ENCODE data around the gene EGFL8. TPM values are rescaled to one million over a fixed set of nuclear protein-coding genes. Genes with fewer than 3 reads are reported as not detected.
A peak's percentile ranks its signal among the peaks of the same experiment; 100 is the strongest.

EGFL8 gene
- total and polyA plus RNA-seq, 4 donors: 1.8 to 8.2 (median 1.9) TPM

DNA sequence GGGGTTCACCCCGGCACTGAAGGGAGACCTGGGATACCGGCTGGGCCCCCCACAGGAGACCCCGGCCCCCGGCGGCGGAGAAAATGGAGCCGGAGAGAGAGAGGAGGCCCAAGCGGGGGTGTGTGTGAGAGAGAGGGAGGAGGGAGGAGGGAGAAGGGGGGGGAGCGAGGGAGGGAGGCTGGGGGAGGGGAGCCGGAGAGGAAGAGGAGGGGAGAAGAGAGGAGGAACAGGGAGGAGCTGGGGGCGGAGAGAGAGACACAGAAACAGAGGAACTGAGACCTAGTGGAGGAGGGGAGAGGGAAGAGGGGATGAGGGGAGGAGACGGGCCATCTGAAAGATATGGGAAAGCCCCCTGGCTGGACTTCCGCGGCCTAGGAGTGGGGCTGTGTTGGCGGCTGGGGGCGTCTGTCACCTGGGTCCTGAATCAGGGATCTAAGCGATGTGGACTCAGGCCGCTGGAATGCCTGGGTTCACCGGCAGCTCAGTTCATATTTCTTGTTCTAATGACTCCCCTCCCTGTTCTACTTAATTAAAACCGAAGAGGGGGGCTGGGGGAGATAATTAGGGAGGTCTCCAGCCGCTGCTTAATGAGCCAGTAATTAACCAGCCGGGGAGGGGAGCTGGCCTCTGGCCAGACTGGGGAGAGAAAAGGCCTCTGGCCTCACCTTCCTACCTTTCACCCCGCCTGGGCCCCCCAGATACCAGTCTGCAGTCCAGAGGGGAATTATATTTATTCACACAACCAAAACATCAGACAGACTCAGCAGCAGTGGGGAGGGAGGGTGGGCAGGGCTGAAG, 25.9 kb downstream of the EGFL8 start, which contains the start of gene PBX2:
Gene PBX2, minus strand, starts transcription at position 149 of the 798 bp plus-strand sequence. CDS start 287 bp downstream, outside the sequence.
- peaks cover 8 to 33% (median 22%) of the 10 kb centered on the region in 4 donors for H3K4me1 ChIP-seq (ENCODE audit: control insufficient read depth in 4 of 4, insufficient read depth in 4 of 4, low read length in 3 of 4)
- TF ChIP-seq ATF3 (IDR thresholded peaks at IDR 0.05) (no peak), HNF4A (conservative IDR thresholded peaks at IDR 0.05) (peak in 1 of 2 donors; percentile 4), GABPA (IDR thresholded peaks at IDR 0.05 in 1 of 2, conservative IDR thresholded peaks at IDR 0.05 in 1 of 2) (peak in 1 of 2 donors; percentile 66), JUND (IDR thresholded peaks at IDR 0.05) (no peak), RAD21 (IDR thresholded peaks at IDR 0.05) (peak in 1 of 2 donors; percentile 36), MAX (IDR thresholded peaks at IDR 0.05) (no peak), NR2F2 (IDR thresholded peaks at IDR 0.05) (peak; percentile 10), REST (IDR thresholded peaks at IDR 0.05) (no peak), RXRA (IDR thresholded peaks at IDR 0.05) (peak in 1 of 2 donors; percentile 31), CTCF (IDR thresholded peaks at IDR 0.05; ENCODE audit: low read depth, low read length, missing input control) (no peak), HNF4G (IDR thresholded peaks at IDR 0.05) (no peak), FOXA1 (IDR thresholded peaks at IDR 0.05) (no peak), TAF1 (conservative IDR thresholded peaks at IDR 0.05) (no peak), EGR1 (IDR thresholded peaks at IDR 0.05; ENCODE audit: low read depth in 2 of 2) (no peak), YY1 (IDR thresholded peaks at IDR 0.05) (peak; percentile 72), FOXA2 (IDR thresholded peaks at IDR 0.05) (no peak), SP1 (IDR thresholded peaks at IDR 0.05) (peak; percentile 45)
- TF ChIP-seq, protein P1, sequence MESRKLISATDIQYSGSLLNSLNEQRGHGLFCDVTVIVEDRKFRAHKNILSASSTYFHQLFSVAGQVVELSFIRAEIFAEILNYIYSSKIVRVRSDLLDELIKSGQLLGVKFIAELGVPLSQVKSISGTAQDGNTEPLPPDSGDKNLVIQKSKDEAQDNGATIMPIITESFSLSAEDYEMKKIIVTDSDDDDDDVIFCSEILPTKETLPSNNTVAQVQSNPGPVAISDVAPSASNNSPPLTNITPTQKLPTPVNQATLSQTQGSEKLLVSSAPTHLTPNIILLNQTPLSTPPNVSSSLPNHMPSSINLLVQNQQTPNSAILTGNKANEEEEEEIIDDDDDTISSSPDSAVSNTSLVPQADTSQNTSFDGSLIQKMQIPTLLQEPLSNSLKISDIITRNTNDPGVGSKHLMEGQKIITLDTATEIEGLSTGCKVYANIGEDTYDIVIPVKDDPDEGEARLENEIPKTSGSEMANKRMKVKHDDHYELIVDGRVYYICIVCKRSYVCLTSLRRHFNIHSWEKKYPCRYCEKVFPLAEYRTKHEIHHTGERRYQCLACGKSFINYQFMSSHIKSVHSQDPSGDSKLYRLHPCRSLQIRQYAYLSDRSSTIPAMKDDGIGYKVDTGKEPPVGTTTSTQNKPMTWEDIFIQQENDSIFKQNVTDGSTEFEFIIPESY (IDR thresholded peaks at IDR 0.05): no peak
- 3% methylated on average over 23 of the region's 23 CpGs for WGBS

More for the DNA sequence above, 25.9 kb downstream of the EGFL8 start, which contains the start of gene PBX2:
- Histone ChIP-seq H3K9me3 (ENCODE audit: control insufficient read depth in 4 of 4, low read length in 3 of 4) (no peaks in the 10 kb centered on the region), H3K9ac (ENCODE audit: low read depth in 1 of 2, low read length in 2 of 2) (peak within 1 kb of the TSS; percentile 88), H3K4me3 (ENCODE audit: low read depth in 1 of 3, low read length in 3 of 3) (peak within 1 kb of the TSS; percentile 72 to 77 (median 73)), H3K27me3 (ENCODE audit: control insufficient read depth in 4 of 4, insufficient read depth in 4 of 4, low read length in 3 of 4) (no peaks in the 10 kb centered on the region), H3K27ac (ENCODE audit: low read depth in 1 of 2, low read length in 2 of 2) (peak within 1 kb of the TSS; percentile 75 to 97), H3K36me3 (ENCODE audit: control insufficient read depth in 4 of 4, insufficient read depth in 3 of 4, low read depth in 1 of 4, low read length in 3 of 4) (peaks cover 0 to 14% (median 8%) of the 10 kb centered on the region in 4 donors)
- peak; percentile 90 for DNase-seq (ENCODE audit: low spot score)
